Skeletal muscle tissue (tissue), 4 donors: Measurements from ENCODE around the gene NFU1. TPM values are rescaled to one million over a fixed set of nuclear protein-coding genes. Genes with fewer than 3 reads are reported as not detected.
"Not testable (repeated sequence)": the region's sequence is repeated elsewhere in the genome, so short reads cannot be mapped to it uniquely, and the experiment has no call there.

Experiments used
- H3K27ac ChIP-seq: one replicate; pipeline ENCODE4 v1.7.0; 2013; ENCODE audit warnings: mild to moderate bottlenecking, low read depth, low read length, inconsistent platforms
- H3K27me3 ChIP-seq, 3 donors: one replicate each; pipeline ENCODE4 v1.7.0; 2013; ENCODE audit warnings: low read length in 3 of 3; ENCODE audit not compliant: control insufficient read depth in 3 of 3, insufficient read depth in 3 of 3
- H3K36me3 ChIP-seq, 3 donors: one replicate each; pipeline ENCODE4 v1.7.0; 2013; ENCODE audit warnings: low read length in 3 of 3; ENCODE audit not compliant: control insufficient read depth in 3 of 3, insufficient read depth in 3 of 3
- H3K4me1 ChIP-seq, 3 donors: one replicate each; pipeline ENCODE4 v1.7.0; 2013; ENCODE audit warnings: low read length in 3 of 3, mild to moderate bottlenecking in 3 of 3; ENCODE audit not compliant: control insufficient read depth in 3 of 3, insufficient read depth in 3 of 3
- H3K4me3 ChIP-seq, 3 donors: one replicate each; pipeline ENCODE4 v1.7.0; 2013; ENCODE audit warnings: low read length in 3 of 3
- H3K9ac ChIP-seq, 3 donors: one replicate each; pipeline ENCODE4 v1.7.0; 2013; ENCODE audit warnings: low read length in 3 of 3, mild to moderate bottlenecking in 3 of 3, moderate library complexity in 2 of 3, low read depth in 1 of 3
- H3K9me3 ChIP-seq, 3 donors: one replicate each; pipeline ENCODE4 v1.7.0; 2013; ENCODE audit warnings: low read length in 3 of 3; ENCODE audit not compliant: control insufficient read depth in 3 of 3
- total RNA-seq: library from RNA; depleted of rRNA; stranded (reverse); fragments of >200 nt; gene quantifications from one replicate; pipeline ENCODE4 v1.2.3, GENCODE V29; 2014
- donor health status: Osteomylitis.

The NFU1 gene
- total RNA-seq, 1 donor from 2014 or later, result 51.7 TPM

GRCh38 chr2:69429491-69430183 lies 7.6 kb downstream of the NFU1 start:
- Histone ChIP-seq H3K27ac (no peak overlapping the region), H3K9me3 (no peaks in the 10 kb centered on the region), H3K27me3 (no peaks in the 10 kb centered on the region), H3K4me1 (no peaks in the 10 kb centered on the region), H3K9ac (no peak overlapping the region), H3K4me3 (no peak overlapping the region), H3K36me3 (peaks cover 17 to 28% (median 17%) of the 10 kb centered on the region in 3 donors)

GRCh38 chr2:69428981-69429380 lies 8.3 kb downstream of the NFU1 start:
- Histone ChIP-seq H3K36me3 (peaks cover 17 to 28% (median 17%) of the 10 kb centered on the region in 3 donors), H3K9ac (no peak overlapping the region), H3K4me3 (no peak overlapping the region), H3K27ac (no peak overlapping the region), H3K4me1 (no peaks in the 10 kb centered on the region), H3K27me3 (no peaks in the 10 kb centered on the region), H3K9me3 (no peaks in the 10 kb centered on the region)

GRCh38 chr2:69424419-69424818 lies 12.8 kb downstream of the NFU1 start:
- H3K36me3 ChIP-seq, result peaks cover 7 to 21% (median 19%) of the 10 kb centered on the region in 3 donors
- no peaks in the 10 kb centered on the region for H3K27me3 ChIP-seq
- no peak overlapping the region for H3K9ac ChIP-seq
- H3K27ac ChIP-seq, result no peak overlapping the region
- no peaks in the 10 kb centered on the region for H3K4me1 ChIP-seq
- no peaks in the 10 kb centered on the region for H3K9me3 ChIP-seq
- H3K4me3 ChIP-seq, result no peak overlapping the region

GRCh38 chr2:69422198-69422597 lies 15.0 kb downstream of the NFU1 start:
- H3K9me3 ChIP-seq, result no peaks in the 10 kb centered on the region
- peaks cover 17 to 18% (median 18%) of the 10 kb centered on the region in 3 donors for H3K36me3 ChIP-seq
- H3K9ac ChIP-seq, result no peak overlapping the region
- H3K27me3 ChIP-seq, result no peaks in the 10 kb centered on the region
- H3K27ac ChIP-seq, result no peak overlapping the region
- H3K4me3 ChIP-seq, result no peak overlapping the region
- no peaks in the 10 kb centered on the region for H3K4me1 ChIP-seq

- not testable (repeated sequence) for H3K4me3 ChIP-seq, H3K9ac ChIP-seq, H3K27ac ChIP-seq, H3K9me3 ChIP-seq, H3K4me1 ChIP-seq, H3K27me3 ChIP-seq
- peaks cover 19 to 32% (median 27%) of the 10 kb centered on the region in 3 donors for H3K36me3 ChIP-seq
These were observed 18.1 kb downstream of the NFU1 start for GRCh38 chr2:69419111-69419510.

GRCh38 chr2:69416147-69416546 lies 21.1 kb downstream of the NFU1 start:
- no peak overlapping the region for H3K9ac ChIP-seq
- H3K9me3 ChIP-seq, result no peaks in the 10 kb centered on the region
- H3K4me3 ChIP-seq, result no peak overlapping the region
- H3K4me1 ChIP-seq, result no peaks in the 10 kb centered on the region
- H3K27me3 ChIP-seq, result no peaks in the 10 kb centered on the region
- H3K36me3 ChIP-seq, result peaks cover 25 to 32% (median 31%) of the 10 kb centered on the region in 3 donors
- no peak overlapping the region for H3K27ac ChIP-seq

- Histone ChIP-seq H3K27ac (no peak overlapping the region), H3K9ac (no peak overlapping the region), H3K9me3 (no peaks in the 10 kb centered on the region), H3K27me3 (no peaks in the 10 kb centered on the region), H3K4me3 (no peak overlapping the region), H3K4me1 (no peaks in the 10 kb centered on the region), H3K36me3 (peaks cover 13 to 26% (median 25%) of the 10 kb centered on the region in 3 donors)
These were observed 26.1 kb downstream of the NFU1 start for GRCh38 chr2:69411120-69411519.

GRCh38 chr2:69405306-69405705 lies 31.9 kb downstream of the NFU1 start:
- Histone ChIP-seq H3K9ac (no peak overlapping the region), H3K4me3 (no peak overlapping the region), H3K27me3 (no peaks in the 10 kb centered on the region), H3K4me1 (no peaks in the 10 kb centered on the region), H3K9me3 (no peaks in the 10 kb centered on the region), H3K36me3 (peaks cover 9 to 36% (median 20%) of the 10 kb centered on the region in 3 donors), H3K27ac (no peak overlapping the region)

- Histone ChIP-seq H3K4me1 (no peaks in the 10 kb centered on the region), H3K9me3 (no peaks in the 10 kb centered on the region), H3K27ac (no peak overlapping the region), H3K9ac (no peak overlapping the region), H3K36me3 (peaks cover 17 to 40% (median 34%) of the 10 kb centered on the region in 3 donors), H3K4me3 (no peak overlapping the region), H3K27me3 (no peaks in the 10 kb centered on the region)
These were observed 37.1 kb downstream of the NFU1 start for GRCh38 chr2:69400121-69400520.

GRCh38 chr2:69397234-69397633 lies 40.0 kb downstream of the NFU1 start:
- Histone ChIP-seq H3K4me1 (no peaks in the 10 kb centered on the region), H3K9me3 (no peaks in the 10 kb centered on the region), H3K27me3 (no peaks in the 10 kb centered on the region), H3K4me3 (no peak overlapping the region), H3K9ac (peak overlapping the region in 1 of 3 donors; percentile 20), H3K27ac (no peak overlapping the region), H3K36me3 (peaks cover 12 to 31% (median 30%) of the 10 kb centered on the region in 3 donors)
